OCI-LY3 (cell line): ENCODE data around the gene ERLIN1.

ENCODE experiments used
- EZH2phosphoT487 ChIP-seq: fragments of 200-600 bp; shearing (Covaris generic); IDR thresholded peaks from 2 replicates; pipeline ENCODE4 v1.6.1; 2018; ENCODE audit warnings: antibody characterized with exemption, mixed run types, low read depth
- TF ChIP-seq, protein P1 (sequence below): fragments of 200-600, 300-600 bp; sonication (generic); IDR thresholded peaks from 2 replicates; pipeline ENCODE4 v1.5.1; 2014; ENCODE audit warnings: antibody characterized with exemption, low read length, low read depth

DNA sequence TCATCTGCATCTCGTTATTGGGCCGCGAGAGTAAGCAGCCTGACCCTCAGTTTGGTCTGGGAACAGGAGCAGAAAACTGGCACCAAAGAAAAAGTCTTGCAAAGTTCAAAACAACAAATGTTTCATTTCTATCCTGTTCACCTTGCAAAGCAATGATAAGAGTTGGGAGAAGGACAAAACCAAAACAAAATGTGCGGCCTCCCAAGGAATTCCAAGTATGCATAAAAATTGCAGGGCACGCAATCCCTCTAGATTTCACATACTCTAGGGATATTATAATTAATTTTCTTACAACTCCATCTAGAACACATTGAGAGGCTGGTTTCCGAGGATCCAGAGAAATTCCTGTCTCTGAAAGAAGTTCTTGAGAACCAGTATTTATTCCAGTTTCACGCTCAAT, 23.5 kb upstream of the ERLIN1 start:
- TF ChIP-seq, protein P1, sequence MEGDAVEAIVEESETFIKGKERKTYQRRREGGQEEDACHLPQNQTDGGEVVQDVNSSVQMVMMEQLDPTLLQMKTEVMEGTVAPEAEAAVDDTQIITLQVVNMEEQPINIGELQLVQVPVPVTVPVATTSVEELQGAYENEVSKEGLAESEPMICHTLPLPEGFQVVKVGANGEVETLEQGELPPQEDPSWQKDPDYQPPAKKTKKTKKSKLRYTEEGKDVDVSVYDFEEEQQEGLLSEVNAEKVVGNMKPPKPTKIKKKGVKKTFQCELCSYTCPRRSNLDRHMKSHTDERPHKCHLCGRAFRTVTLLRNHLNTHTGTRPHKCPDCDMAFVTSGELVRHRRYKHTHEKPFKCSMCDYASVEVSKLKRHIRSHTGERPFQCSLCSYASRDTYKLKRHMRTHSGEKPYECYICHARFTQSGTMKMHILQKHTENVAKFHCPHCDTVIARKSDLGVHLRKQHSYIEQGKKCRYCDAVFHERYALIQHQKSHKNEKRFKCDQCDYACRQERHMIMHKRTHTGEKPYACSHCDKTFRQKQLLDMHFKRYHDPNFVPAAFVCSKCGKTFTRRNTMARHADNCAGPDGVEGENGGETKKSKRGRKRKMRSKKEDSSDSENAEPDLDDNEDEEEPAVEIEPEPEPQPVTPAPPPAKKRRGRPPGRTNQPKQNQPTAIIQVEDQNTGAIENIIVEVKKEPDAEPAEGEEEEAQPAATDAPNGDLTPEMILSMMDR: no peak
- TF ChIP-seq EZH2phosphoT487: no peak
